ENCODE results near the gene SHE. TPM values are rescaled to one million over a fixed set of nuclear protein-coding genes. Genes with fewer than 3 reads are reported as not detected.

Gene SHE
- total and polyA plus RNA-seq, 10 of the 15 experiments (the other 5 are each of a cell fraction or from before 2014, with no cell fraction given), result under 0.01 to 0.05 (median 0.03) TPM; not detected in 3

GRCh38 chr1:154430903-154431302, 71.3 kb downstream of the SHE start:
- H3K4me1 ChIP-seq (ENCODE audit: control insufficient read depth, insufficient read depth, low read length), result peaks cover 6% of the 10 kb centered on the region; the same call in 1 of the 2 replicates
- H3K27ac ChIP-seq (ENCODE audit: control insufficient read depth, insufficient read depth), result no peak overlapping the region
- no TSS peak for BruUV-seq (replicated peaks)
- H3K4me2 ChIP-seq (ENCODE audit: control insufficient read depth, insufficient read depth), result no peak overlapping the region
- no peak overlapping the region for H2AFZ ChIP-seq (ENCODE audit: control insufficient read depth, low read depth, low read length)
- POLR2A ChIA-PET, result interaction anchor here (1.1 kb wide), 1 partner anchor 20 kb away, joined by 3 read pairs; no protein-coding TSS in a partner anchor
- intact Hi-C loops (cut with micrococcal nuclease; ENCODE audit: unreplicated experiment), result no loop called here
- 70% methylated on average over 11 of the region's 11 CpGs for WGBS (ENCODE audit: insufficient coverage, insufficient replicate concordance, low lambda C conversion rate, missing lambda C conversion rate)
- DNase-seq (ENCODE audit: low read depth, low spot score) (no peak), ATAC-seq (no peak), FAIRE-seq (peak; percentile 18)
- H3K4me3 ChIP-seq, result no peak overlapping the region
- SMC1A ChIA-PET (ENCODE audit: uncharacterized antibody, unreplicated experiment), result interaction anchor here (1.1 to 2.7 kb wide), 5 partner anchors 8 to 32 kb away, joined by 4 to 9 read pairs (median 5); no protein-coding TSS in a partner anchor
- H3K27me3 ChIP-seq (replicated peaks in 1 of 2; ENCODE audit: control insufficient read depth in 2 of 2, insufficient read depth in 2 of 2, low read length in 1 of 2), result no peaks in the 10 kb centered on the region
- CTCF ChIA-PET, result interaction anchor here (0.6 to 1.2 kb wide), 5 partner anchors 8 to 154 kb away, joined by 3 to 4 read pairs (median 3); no protein-coding TSS in a partner anchor
- no peak for TF ChIP-seq GATAD2B (conservative IDR thresholded peaks at IDR 0.05; ENCODE audit: low read depth)
- no peak for TF ChIP-seq MXI1 (IDR thresholded peaks at IDR 0.05; ENCODE audit: low read depth, low read length)
- TF ChIP-seq CHD1 (IDR thresholded peaks at IDR 0.05; ENCODE audit: low read depth, low read length), result no peak
- no peak for TF ChIP-seq POLR2A (IDR thresholded peaks at IDR 0.05; ENCODE audit: low read depth, low read length)
- H3K9ac ChIP-seq (ENCODE audit: control insufficient read depth, insufficient read depth, low read length), result no peak overlapping the region
- in situ Hi-C loops (cut with MboI), result no loop called here
- RAD21 ChIA-PET (ENCODE audit: unreplicated experiment), result interaction anchor here (1.3 to 1.5 kb wide), 2 partner anchors 8 to 35 kb away, joined by 3 to 4 read pairs; no protein-coding TSS in a partner anchor
- no peaks in the 10 kb centered on the region; the same call in 2 of the 3 replicates for H3K9me3 ChIP-seq (replicated peaks; ENCODE audit: control insufficient read depth, insufficient read depth, low read length)
- no peaks in the 10 kb centered on the region for H3K79me2 ChIP-seq (ENCODE audit: control insufficient read depth, insufficient read depth, low read length)
- no peaks in the 10 kb centered on the region; the same call in 1 of the 2 replicates for H4K20me1 ChIP-seq (ENCODE audit: control insufficient read depth, insufficient read depth)
- peaks cover 0 to 2% of the 10 kb centered on the region in 2 experiments; a peak in 1 of 4 replicates for H3K36me3 ChIP-seq (ENCODE audit: control insufficient read depth in 2 of 2, insufficient read depth in 2 of 2, low read length in 1 of 2)

DNA sequence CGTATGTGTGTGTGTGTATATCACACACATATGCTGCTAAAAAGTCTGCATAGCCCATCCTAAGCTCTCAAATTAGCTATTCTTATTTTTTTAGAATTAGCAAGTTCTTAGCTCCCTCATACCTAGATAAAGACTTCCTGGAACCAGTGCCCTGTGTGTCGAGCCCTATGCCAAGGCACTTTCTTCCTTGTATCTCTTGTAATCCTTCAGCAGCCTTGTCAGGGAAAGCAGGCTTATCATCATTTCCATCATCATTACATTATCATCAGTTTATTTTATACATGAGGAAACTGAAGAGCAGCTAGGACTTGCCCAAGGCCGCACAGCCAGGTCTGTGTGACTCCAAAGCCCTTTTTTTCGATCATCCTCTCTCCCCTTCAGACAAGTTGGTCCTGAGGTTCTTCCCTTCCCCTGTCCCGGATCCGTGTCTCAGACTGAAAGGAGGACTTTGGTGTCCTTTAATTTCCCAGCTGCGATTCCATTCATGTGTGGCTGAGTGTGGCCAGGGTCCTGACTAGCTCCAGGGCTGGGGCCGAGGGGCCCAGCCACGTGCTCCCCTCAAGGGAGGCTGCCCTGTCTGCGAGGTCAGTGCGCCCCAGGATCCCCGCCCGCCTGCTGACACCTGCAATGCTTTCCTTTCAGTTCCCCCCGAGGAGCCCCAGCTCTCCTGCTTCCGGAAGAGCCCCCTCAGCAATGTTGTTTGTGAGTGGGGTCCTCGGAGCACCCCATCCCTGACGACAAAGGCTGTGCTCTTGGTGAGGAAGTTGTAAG, 72.2 kb downstream of the SHE start:
- no peak overlapping the region for H3K27ac ChIP-seq (ENCODE audit: control insufficient read depth, insufficient read depth)
- ATAC-seq (no peak), FAIRE-seq (no peak), DNase-seq (ENCODE audit: low read depth, low spot score) (no peak)
- ChIA-PET SMC1A (ENCODE audit: uncharacterized antibody, unreplicated experiment) (interaction anchor here (1.1 to 2.7 kb wide), 5 partner anchors 9 to 33 kb away, joined by 4 to 9 read pairs (median 5); no protein-coding TSS in a partner anchor), CTCF (interaction anchor here (0.6 to 1.2 kb wide), 7 partner anchors 8 to 754 kb away, joined by 3 to 4 read pairs (median 3); no protein-coding TSS in a partner anchor), POLR2A (interaction anchor here (0.8 to 1.1 kb wide), 2 partner anchors 9 to 19 kb away, joined by 3 read pairs; no protein-coding TSS in a partner anchor), RAD21 (ENCODE audit: unreplicated experiment) (interaction anchor here (1.3 to 1.5 kb wide), 2 partner anchors 9 to 36 kb away, joined by 3 to 4 read pairs; no protein-coding TSS in a partner anchor)
- H4K20me1 ChIP-seq (ENCODE audit: control insufficient read depth, insufficient read depth), result no peaks in the 10 kb centered on the region; the same call in 1 of the 2 replicates
- H3K9me3 ChIP-seq (replicated peaks; ENCODE audit: control insufficient read depth, insufficient read depth, low read length), result no peaks in the 10 kb centered on the region; the same call in 2 of the 3 replicates
- no peak overlapping the region for H3K9ac ChIP-seq (ENCODE audit: control insufficient read depth, insufficient read depth, low read length)
- 87% methylated on average over 17 of the region's 17 CpGs for WGBS (ENCODE audit: insufficient coverage, insufficient replicate concordance, low lambda C conversion rate, missing lambda C conversion rate)
- intact Hi-C loops (cut with micrococcal nuclease; ENCODE audit: unreplicated experiment) (no loop called here), in situ Hi-C loops (cut with MboI) (no loop called here)
- no peak overlapping the region for H3K4me2 ChIP-seq (ENCODE audit: control insufficient read depth, insufficient read depth)
- no peaks in the 10 kb centered on the region for H3K27me3 ChIP-seq (replicated peaks in 1 of 2; ENCODE audit: control insufficient read depth in 2 of 2, insufficient read depth in 2 of 2, low read length in 1 of 2)
- peaks cover 6% of the 10 kb centered on the region; the same call in 1 of the 2 replicates for H3K4me1 ChIP-seq (ENCODE audit: control insufficient read depth, insufficient read depth, low read length)
- H3K36me3 ChIP-seq (ENCODE audit: control insufficient read depth in 2 of 2, insufficient read depth in 2 of 2, low read length in 1 of 2), result no peaks in the 10 kb centered on the region
- H3K4me3 ChIP-seq, result no peak overlapping the region
- TF ChIP-seq MAX (IDR thresholded peaks at IDR 0.05; ENCODE audit: low read depth, low read length), result no peak
- no peak for TF ChIP-seq SIX5 (IDR thresholded peaks at IDR 0.05; ENCODE audit: low read depth, low read length, severe bottlenecking)
- TF ChIP-seq CEBPB (IDR thresholded peaks at IDR 0.05; ENCODE audit: borderline replicate concordance in 1 of 2, low read depth in 2 of 2, low read length in 2 of 2), result no peak
- no peak for TF ChIP-seq RAD51 (IDR thresholded peaks at IDR 0.05)
- no peak for TF ChIP-seq ZNF24 (IDR thresholded peaks at IDR 0.05)
- no peaks in the 10 kb centered on the region for H3K79me2 ChIP-seq (ENCODE audit: control insufficient read depth, insufficient read depth, low read length)
- no peak overlapping the region for H2AFZ ChIP-seq (ENCODE audit: control insufficient read depth, low read depth, low read length)
- BruUV-seq (replicated peaks), result no TSS peak

Measured in GM12878 (cell line).